ENCODE results near the gene SPTBN4. TPM values are rescaled to one million over a fixed set of nuclear protein-coding genes. Genes with fewer than 3 reads are reported as not detected.
A peak's percentile ranks its signal among the peaks of the same experiment; 100 is the strongest.
"Not testable (repeated sequence)": the region's sequence is repeated elsewhere in the genome, so short reads cannot be mapped to it uniquely, and the experiment has no call there.

Gene SPTBN4
- total RNA-seq, 1 donor from 2014 or later: 0.89 TPM

DNA sequence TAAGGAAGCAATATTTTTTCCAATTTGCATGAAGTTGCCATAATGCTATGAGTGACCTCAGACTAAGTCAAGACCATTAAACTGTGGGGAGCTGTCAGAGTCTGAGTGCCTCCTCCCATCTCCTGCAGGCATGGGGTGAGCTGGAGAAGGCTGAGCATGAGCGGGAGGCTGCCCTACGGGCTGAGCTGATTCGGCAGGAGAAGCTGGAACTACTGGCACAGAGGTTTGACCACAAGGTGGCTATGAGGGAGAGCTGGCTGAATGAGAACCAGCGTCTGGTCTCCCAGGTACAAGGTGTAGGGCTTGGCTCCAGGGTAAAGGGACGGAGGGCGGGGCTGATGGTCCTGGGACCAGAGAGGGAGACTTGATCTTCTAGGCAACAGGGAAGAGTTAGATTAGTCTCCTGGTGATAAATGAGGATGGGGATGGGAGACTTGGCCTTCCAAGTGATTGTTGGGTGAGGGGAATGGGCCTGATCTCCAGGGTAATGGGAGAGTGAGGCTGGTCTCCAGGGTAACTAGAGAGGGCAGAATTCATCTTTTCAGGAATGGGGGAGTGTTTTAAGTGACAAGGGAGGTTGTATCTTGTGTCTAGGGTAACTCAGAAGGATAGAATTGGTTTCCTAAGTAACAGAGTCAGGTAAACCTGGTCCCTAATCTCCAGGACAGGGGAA is 36.0 kb downstream of the SPTBN4 start:
- no peak for DNase-seq (ENCODE audit: low read depth)

DNA sequence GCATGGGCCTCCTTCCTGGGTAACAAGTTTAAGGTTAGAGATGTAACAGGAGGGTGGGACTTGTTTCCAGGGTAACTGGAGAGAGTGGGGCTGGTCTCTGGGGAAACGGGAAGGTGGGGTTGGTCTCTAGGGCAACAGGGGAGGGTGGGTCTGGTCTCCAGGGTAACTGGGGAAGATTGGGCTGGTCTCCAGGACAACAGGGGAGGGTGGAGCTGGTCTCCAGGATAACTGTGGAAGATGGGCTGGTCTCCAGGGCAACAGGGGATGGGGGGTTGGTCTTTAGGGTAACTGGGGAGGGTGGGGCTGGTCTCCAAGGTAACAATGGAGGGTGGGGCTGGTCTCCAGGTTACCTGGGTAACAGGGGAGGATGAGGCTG is 36.5 kb downstream of the SPTBN4 start:
- no peak for DNase-seq (ENCODE audit: low read depth)

DNA sequence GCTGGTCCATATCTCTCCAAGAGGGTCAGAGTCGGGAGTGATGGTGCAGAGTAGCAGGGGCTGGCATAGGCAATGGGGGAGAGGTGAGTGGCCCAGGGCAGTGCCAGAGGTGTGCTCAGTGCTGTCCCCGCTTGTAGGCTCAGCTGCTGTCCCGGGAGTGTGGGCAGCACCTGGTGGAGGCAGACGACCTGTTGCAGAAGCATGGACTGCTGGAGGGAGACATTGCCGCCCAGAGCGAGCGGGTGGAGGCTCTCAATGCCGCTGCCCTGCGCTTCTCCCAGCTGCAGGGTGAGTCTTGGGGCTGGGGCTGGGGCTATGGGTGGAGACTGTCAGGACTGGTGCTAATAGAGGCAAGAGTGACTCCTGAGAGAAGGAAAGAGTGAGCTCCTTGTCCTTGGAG is 39.3 kb downstream of the SPTBN4 start:
- DNase-seq (ENCODE audit: low read depth): no peak

DNA sequence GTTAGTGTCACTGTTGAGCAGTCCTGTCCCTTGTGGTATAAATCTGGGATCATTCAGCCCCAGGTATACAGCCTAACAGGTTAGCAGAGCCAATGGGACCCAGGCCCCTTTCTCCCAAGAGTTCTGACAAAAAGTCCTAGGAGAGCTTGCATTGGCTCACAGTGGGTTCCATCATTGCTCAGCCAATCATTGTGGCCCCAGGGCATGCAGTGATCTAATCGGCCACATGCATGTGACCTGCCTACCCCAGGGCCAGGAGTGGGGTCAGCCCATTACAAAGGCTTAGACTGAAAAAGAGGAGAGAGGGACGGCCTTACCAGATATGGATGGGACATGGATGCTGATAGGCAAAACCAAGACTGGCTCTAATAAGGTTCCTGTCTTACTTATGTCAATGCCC is 41.1 kb downstream of the SPTBN4 start:
- no peak for DNase-seq (ENCODE audit: low read depth)

DNA sequence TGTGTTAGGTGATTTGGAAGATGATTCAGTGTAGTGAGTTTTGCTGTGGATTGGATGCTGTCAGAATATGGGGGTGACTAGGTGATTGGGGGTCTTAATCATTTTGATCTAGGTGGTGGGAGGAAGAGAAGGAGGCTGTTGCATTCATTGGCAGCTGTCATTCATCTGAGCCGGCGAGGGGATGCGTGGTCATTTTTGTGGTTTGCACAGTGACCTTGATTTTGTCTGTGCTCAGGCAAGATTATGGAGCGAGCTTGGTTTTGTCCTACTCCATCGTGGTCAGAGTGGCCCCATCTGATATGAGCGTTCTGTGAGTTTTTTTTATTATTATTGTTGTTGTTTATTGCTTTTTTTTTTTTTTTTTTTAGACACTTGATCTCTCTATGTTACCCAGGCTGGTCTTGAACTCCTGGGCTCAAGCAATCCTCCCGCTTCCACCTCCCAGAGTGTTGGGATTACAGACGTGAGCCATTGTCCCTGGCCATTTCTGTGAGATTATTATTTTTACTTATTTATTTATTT is 42.0 kb downstream of the SPTBN4 start:
- DNase-seq (ENCODE audit: low read depth): no peak

DNA sequence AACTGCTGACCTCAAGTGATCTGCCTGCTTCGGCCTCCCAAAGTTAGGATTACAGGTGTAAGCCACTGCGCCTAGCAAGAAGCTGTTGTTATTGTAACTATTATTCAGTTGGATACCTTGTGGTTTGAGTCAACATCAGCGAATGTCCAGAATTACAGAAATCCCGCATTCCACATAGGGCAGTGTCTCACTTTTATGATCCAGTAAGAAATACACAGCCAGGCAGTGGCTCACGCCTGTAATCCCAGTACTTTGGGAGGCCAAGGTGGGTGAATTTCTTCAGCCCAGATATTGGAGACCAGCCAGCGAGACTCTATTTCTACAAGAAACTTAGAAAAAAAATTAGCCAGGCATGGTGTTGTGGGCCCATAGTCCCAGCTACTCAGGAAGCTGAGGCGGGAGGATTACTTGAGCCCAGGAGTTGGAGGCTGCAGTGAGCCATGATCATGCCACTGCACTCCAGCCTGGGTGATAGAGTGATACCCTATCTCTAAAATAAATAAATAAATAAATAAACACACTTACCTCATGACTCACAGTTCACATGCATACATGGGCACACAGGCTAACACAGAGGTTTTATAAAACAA is 43.8 kb downstream of the SPTBN4 start:
- DNase-seq (ENCODE audit: low read depth): no peak

DNA sequence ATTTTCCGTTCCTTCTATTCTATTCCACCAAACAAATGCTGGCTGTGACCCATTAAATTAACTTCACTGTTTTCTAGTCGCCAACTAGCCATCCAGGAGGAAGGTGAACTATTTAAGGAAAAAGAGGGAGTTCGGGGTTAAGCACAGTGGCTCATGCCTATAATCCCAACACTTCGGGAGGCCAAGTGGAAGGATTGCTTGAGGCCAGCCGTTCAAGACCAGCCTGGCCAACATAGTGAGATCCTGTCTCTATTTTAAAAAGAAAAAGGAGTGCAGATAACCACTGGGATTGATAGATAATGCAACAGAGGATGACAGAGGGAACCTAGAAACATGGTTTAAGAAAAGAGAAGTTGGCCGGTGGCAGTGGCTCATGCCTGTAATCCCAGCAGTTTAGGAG is 44.7 kb downstream of the SPTBN4 start:
- DNase-seq (ENCODE audit: low read depth): no peak

DNA sequence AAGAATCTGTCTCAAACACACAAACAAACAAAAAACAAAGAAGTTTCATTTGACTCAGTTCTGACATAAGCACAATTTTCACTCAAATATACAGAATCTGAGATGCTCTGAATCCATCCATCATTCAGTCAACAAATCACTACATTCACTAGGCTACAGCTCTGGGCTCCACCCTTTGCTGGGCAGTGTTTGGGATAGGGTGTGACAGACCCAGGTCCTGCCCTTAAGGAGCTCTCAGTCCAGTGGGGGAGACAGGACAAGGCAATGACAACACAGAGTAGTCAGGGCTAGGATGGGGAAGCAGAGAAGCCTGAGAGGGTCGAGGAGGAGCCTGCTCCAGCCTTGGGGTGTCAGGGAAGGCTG is 45.3 kb downstream of the SPTBN4 start:
- DNase-seq (ENCODE audit: low read depth): no peak

DNA sequence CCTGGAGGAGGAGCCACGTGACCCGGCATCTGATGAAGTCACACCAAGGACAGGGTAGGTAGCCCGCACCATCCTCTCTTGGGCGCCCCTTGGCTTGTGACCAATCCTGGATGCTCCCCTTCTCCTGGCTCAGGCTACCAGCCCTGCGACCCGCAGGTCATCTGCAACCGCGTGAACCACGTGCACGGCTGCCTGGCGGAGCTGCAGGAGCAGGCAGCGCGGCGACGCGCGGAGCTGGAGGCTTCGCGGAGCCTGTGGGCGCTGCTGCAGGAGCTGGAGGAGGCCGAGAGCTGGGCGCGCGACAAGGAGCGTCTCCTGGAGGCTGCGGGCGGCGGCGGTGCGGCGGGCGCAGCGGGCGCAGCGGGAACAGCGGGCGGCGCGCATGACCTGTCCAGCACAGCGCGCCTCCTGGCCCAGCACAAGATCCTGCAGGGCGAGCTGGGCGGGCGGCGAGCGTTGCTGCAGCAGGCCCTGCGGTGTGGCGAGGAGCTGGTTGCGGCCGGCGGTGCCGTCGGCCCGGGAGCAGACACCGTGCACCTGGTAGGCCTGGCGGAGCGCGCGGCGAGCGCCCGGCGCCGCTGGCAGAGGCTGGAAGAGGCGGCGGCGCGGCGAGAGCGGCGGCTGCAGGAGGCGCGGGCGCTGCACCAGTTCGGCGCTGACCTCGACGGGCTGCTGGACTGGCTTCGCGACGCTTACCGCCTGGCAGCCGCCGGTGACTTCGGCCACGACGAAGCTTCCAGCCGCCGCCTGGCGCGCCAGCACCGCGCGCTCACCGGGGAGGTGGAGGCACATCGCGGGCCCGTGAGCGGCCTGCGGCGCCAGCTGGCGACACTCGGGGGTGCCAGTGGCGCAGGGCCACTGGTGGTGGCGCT is 45.9 kb downstream of the SPTBN4 start:
- no peak for DNase-seq (ENCODE audit: low read depth)

DNA sequence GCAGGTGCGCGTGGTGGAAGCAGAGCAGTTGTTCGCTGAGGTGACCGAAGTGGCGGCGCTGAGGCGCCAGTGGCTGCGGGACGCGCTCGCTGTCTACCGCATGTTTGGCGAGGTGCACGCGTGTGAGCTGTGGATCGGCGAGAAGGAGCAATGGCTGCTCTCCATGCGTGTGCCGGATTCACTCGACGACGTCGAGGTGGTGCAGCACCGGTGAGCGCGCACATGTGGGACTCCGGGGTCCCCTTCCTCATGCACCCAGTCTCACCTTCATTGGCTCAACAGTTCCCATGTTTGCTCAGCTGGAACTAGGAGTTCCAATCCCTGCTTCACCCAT is 46.5 kb downstream of the SPTBN4 start:
- DNase-seq (ENCODE audit: low read depth): no peak

DNA sequence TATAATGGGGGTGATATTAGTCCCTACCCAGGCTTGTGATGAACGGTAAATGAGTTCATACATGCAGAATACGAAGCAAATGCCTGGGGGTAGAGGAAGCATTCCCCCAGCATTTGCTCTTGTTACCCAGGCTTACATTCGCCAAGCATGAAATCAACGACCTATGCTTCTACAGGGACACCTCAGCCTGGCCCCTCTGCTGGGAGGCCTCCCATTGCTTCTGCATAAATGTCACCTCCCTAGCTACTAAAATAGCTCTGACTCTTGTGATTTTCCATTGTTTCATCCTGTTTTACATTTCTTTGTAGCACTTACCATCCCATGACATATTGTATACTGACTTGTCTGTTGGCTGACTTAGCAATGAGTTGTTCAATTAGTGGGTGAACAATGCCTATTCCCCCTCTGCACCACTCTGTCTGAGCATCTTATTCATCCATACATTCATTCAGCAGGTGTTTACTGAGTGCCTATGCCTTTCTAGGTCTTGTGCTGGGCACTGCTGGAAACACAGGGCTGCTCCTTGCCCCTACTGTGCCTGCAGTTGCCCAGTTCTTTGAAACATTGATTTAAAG is 47.0 kb downstream of the SPTBN4 start:
- no peak for DNase-seq (ENCODE audit: low read depth)

DNA sequence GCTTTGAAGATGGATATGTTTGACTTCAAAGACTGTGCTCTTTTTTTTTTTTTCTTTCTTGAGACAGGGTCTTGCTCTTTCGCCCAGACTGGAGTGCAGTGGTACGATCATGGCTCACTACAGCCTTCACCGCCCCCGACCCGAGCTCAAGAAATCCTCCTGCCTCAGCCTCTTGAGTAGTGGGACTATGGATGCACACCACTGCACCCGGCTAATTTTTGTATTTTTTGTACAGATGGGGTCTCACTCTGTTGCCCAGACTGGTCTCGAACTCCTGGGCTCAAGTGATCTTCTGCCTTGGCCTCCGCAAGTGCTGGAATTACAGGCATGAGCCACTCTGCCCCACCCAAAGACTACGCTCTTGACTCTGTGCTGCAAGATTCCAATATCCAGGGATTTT is 50.4 kb downstream of the SPTBN4 start:
- no peak for DNase-seq (ENCODE audit: low read depth)

DNA sequence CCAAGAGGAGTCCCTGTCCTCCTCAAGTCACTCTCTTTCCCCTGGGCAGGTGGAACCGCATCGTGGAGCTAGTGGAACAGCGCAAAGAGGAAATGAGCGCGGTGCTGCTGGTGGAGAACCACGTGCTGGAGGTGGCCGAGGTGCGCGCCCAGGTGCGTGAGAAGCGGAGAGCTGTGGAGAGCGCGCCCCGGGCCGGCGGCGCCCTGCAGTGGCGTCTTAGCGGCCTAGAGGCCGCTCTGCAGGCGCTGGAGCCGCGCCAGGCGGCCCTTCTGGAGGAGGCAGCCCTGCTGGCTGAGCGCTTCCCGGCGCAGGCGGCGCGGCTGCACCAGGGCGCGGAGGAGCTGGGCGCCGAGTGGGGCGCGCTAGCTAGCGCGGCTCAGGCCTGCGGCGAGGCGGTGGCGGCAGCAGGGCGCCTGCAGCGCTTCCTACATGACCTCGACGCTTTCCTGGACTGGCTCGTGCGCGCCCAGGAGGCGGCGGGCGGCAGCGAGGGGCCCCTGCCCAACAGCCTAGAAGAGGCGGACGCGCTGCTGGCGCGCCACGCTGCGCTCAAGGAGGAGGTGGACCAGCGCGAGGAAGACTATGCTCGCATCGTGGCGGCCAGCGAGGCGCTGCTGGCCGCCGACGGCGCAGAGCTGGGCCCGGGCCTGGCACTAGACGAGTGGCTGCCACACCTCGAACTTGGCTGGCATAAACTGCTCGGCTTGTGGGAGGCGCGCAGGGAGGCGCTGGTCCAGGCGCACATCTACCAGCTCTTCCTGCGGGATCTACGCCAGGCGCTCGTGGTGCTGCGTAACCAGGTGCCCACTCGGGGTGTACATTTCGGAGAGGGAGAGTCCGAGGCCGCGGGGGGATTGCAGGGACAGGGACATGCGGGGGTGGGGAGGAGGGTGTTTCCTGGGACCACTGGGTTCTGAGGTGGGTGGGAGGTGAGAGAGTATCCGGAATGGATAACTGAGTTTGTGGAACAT is 52.8 kb downstream of the SPTBN4 start:
- no peak for DNase-seq (ENCODE audit: low read depth)

DNA sequence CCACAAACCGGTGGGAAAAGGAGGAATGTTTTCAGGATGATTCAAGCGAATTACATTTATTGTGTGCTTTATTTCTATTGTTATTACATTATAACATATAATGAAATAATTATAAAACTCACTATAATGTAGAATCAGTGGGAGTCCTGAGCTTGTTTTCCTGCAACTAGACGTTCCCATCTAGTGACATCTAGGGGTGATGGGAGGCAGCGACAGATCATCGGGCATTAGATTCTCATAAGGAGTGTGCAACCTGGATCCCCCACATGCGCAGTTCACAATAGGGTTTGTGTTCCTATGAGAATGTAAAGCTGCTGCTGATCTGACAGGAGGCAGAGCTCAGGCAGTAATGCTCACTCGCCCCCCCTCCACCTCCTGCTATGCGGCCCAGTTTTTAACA is 54.5 kb downstream of the SPTBN4 start:
- DNase-seq (ENCODE audit: low read depth): no peak

DNA sequence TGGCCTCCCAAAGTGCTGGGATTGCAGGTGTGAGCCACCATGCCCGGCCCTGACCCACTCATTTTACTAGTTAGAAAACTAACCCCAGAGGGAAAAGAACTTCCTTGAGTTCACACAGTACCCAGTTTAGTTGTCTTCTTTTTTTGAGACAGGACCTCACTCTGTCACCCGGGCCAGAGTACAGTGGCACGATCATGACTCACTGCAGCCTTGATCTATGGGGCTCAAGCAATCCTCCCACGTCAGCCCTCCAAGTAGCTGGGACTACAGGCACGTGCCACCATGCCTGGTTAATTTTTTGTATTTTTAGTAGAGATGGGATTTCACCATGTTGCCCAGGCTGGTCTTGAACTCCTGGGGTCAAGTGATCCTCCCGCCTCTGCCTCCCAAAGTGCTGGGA is 55.1 kb downstream of the SPTBN4 start:
- DNase-seq (ENCODE audit: low read depth): not testable (repeated sequence)

DNA sequence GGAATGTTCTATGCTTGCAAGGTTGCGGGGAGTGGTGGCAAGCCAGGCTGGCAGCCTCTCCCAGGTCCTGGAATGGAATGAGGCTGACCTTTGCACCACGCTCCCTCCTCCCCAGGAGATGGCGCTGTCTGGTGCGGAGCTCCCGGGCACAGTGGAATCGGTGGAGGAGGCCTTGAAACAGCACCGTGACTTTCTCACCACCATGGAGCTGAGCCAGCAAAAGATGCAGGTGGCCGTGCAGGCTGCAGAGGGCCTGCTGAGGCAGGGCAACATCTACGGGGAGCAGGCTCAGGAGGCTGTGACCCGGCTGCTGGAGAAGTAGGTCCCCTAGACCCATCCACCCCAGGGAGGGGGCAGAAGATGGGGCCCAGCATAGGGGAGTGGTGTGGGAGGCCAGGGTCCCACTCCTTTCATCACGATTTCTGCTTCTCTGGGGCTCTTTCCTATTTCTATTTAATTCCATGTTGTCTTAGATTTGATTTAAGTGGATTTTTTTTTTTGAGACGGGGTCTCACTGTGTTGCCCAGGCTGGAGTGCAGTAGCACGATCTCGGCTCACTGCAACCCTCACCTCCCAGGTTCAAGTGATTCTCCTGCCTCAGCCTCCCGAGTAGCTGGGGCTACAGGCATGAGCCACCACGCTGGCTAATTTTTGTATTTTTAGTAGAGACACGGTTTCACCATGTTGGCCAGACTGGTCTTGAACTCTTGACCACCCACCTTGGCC is 56.7 kb downstream of the SPTBN4 start:
- DNase-seq (ENCODE audit: low read depth): peak; percentile 60

DNA sequence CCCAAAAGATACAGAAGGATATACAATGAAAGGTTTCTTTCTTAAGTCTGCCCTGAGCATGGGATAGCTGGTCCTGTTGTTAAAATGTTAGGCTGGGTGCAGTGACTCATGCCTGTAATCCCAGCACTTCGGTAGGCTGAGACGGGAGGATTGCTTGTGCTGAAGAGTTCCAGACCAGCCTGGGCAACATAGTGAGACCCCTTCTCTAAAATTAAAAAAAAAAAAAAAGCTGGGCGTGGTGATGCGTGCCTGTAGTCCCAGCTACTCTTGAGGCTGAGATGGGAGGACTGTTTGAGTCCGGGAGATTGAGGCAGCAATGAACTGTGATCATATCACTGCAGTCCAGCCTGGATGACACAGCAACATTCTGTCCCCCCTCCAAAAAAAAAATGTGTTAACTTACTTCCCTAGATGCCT is 57.3 kb downstream of the SPTBN4 start:
- DNase-seq (ENCODE audit: low read depth): no peak

DNA sequence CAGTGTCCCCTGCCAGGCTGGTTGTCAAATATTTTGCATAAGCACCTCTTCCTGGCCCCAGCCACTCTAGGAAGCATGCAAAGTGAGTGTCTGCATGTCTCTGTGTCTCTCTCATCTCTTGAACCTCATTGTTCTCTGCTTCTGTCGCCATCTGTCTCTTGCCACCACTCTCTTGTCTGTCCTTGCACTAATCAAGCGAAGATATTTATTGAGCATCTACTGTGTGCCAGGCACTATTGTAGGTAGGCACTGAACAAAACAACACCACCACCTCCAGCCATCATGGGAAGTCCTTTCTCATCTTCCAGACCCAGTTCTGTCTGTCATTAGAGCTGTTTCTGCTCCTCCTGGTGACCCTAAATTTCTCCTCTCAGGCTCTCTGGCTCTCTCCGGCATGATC is 57.9 kb downstream of the SPTBN4 start:
- no peak for DNase-seq (ENCODE audit: low read depth)

DNA sequence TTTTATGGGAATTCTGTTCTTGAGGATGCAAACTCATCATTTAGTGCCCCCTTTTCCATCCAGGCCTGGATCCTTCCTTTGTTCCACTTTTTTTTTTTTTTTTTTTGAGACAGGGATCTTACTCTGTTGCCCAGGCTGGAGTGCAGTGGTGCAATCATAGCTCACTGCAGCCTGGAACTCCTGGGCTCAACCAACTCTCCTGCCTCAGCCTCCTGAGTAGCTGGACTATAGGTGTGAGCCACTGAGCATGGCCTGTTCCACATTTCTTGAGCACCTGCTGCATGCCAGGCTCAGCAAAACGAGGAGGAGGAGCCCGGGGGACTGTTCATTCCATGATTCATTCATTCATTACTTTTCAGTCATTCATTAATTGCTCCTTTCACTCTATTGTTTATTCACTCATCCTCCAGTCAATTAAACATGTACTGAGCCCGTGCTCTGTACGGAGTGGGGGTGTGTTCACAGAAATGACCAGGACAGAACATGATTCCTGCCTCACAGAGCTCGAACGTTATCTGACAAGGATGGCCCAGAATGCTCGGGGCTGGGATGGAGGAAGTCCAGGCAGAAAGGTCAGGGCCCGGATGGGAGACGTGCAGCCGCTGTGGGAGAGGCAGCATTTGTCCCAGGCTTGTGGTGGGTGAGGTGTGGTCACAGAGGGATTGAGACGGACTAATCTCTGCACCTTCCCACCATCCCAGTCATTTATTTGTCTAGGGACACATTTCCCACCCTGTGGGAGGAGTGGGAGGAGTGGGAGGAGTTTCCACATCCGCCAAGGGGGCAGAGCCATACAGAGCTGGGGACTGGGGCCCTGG is 58.6 kb downstream of the SPTBN4 start:
- DNase-seq (ENCODE audit: low read depth): peak; percentile 24

DNA sequence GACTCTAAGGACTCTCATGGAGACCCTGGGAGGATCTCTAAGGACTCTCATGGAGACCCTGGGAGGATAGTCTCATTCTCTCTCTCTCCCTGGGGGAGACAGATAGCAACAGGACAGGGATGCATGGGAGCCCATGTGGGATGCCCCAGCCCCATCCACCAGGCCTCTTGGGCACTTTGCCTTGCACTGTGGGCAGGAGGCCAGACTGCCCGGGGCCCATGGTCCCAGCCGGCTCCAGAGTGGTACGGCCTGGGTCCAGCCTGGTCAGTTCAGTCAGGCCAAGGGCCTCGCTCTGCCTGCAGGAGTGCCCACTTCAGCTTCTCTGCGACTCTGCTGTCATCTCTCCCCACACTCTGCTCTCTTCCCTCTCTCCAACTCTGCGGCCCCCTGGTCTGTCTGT is 61.3 kb downstream of the SPTBN4 start:
- DNase-seq (ENCODE audit: low read depth): no peak
